ENCODE data around the gene EFCAB6.

Gene EFCAB6

GRCh38 chr22:43528601-43529360 lies 283.3 kb downstream of the EFCAB6 start:
- DNase-seq (ENCODE audit: low spot score): no peak

- no peak for DNase-seq (ENCODE audit: low spot score)
These were observed 285.2 kb downstream of the EFCAB6 start for GRCh38 chr22:43526946-43527345.

- no peak for DNase-seq (ENCODE audit: low spot score)
These were observed 285.9 kb downstream of the EFCAB6 start for GRCh38 chr22:43526117-43526655.

DNA sequence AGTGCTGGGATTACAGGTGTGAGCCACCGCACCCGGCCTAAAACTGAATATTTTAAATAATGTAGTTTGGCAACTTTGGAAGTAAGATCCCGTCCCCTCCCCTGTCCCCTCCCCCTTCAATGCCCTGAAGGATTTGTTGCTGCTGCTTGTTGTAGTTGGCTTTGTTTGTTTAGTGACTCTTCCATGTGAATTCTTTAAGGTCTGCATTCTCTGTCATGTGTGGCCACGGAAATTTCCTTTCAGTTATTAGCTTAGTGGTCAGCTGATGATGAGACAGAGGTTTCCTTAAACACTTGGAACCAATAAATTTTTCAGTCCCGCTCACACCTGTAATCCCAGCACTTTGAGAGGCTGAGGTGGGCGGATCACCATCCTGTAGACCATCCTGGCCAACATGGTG lies 290.4 kb downstream of the EFCAB6 start:
- no peak for DNase-seq (ENCODE audit: low spot score)

GRCh38 chr22:43520632-43521039 lies 291.5 kb downstream of the EFCAB6 start:
- DNase-seq (ENCODE audit: low spot score): no peak

DNA sequence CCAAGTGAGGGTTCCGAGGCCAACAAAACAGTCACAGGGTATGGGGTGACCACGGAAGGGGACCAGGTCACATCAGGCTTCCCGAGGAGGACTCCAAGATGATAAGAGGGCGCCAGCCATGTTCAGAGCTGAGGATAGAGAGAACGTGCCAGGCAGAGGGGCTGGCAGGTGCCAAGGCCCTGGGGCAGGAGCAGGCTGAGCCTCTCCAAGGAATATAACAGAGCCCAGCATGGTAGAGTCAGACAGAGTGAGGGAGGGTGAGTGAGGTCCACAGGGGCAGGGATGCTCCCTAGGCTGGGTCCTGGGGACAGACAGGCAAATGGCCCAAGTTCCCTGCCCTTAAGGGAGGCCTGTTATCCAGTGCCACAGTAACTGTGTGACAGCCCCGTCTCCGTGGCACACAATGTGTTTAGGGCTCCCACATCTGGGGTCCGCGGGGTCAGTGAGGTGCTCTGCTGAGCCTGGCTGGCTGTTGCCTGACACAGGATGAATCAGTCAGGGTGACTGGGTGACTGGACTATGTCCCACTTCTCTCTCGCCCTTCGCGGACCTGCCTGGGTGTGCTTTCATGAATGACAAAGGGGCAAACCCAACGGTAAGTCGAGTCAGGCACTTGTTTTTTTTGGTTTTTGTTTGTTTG lies 295.0 kb downstream of the EFCAB6 start:
- DNase-seq (ENCODE audit: low spot score): no peak

DNA sequence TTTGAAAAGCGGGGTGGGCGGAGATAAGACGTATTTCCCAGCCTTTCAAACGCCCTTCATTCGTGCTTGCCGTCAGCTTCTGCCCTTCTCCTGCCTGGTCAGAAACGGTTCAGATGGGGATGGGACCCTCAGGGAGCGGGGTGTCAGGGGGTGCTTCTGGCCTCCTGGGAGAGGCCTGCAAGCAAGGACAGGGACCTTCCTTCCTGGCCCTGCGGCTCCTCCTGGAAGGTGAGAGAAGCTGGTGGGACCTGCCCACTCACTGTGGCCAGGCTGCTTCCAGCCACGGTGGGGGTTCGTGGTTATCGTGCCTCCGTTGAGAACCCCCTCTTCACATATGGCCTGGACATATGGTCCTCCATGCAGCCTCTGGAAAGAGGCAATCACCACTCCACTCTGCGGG lies 295.7 kb downstream of the EFCAB6 start:
- DNase-seq (ENCODE audit: low spot score): no peak

DNA sequence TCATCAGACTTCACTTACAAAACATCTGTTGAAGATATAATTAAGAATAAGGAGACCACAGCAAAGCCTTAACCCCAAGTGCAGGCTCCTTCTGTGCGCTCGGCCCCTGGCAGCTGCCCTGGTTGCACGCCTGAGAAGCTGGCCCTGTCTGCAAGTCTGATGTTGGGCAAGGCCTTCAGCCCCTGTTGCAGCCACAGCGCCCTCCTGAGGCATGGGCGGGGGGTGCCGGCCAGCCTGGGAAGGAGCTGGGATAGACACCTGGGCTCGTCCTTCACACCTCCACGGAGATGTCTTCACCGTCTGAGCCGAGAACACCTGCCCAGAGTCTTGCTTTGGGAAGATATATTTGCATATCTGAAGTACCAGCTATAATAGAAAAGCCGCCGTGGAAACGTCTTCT lies 296.2 kb downstream of the EFCAB6 start:
- DNase-seq (ENCODE audit: low spot score): no peak

DNA sequence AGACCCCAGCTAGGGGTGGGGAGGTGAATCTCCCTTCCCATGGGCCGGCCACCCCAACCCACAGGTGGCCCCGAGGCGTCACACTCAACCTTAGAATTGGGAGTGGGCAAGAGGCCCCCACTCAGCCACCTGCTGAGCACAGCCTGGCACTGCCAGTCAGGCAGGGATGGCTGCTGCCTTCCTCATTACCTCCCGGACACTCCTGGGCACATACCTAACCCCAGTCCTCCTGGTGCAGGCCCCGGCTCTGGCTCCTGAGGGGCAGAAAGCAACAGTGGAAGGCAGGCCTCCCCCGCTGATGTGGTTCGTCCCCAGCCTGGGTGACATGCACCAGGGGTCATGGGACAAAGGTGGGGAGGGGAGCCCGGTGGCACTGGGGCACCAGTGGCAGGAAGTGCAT lies 296.7 kb downstream of the EFCAB6 start:
- DNase-seq (ENCODE audit: low spot score): no peak

- no peak for DNase-seq (ENCODE audit: low spot score)
These were observed 297.5 kb downstream of the EFCAB6 start for GRCh38 chr22:43514476-43515157.

- DNase-seq (ENCODE audit: low spot score): no peak
These were observed 299.8 kb downstream of the EFCAB6 start for GRCh38 chr22:43512279-43512678.

DNA sequence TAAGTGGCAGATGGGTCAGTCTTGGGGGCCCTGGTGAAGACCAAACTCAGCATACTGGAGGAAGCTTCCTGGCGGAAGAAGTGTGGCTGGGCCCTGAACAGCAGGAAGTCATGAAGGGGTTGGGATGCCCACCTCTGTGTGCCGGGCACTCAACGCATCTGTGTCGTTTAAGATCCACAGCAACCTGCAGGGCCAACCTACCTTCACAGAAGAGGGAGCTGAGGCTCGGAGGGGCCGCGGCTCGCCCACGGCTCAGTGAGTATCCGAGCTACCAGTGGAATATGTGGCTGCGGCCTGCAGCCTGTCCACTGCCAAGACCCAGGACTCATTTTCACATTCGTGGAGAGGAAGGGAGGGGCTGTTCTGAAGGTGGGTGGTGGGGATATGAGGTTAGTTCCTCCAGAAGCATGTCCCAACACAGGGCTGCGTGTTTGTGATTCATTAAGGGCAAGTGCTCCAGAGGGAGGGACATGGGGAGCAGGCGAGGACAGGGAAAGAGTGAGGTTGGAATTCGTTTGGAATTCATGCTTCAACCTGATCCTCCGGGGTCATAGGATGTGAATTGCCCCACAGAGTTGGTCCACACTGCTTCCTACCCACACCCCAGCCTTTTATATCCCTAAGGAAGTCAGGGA lies 300.7 kb downstream of the EFCAB6 start:
- DNase-seq (ENCODE audit: low spot score): no peak

- no peak for DNase-seq (ENCODE audit: low spot score)
These were observed 301.6 kb downstream of the EFCAB6 start for GRCh38 chr22:43510281-43511070.

DNA sequence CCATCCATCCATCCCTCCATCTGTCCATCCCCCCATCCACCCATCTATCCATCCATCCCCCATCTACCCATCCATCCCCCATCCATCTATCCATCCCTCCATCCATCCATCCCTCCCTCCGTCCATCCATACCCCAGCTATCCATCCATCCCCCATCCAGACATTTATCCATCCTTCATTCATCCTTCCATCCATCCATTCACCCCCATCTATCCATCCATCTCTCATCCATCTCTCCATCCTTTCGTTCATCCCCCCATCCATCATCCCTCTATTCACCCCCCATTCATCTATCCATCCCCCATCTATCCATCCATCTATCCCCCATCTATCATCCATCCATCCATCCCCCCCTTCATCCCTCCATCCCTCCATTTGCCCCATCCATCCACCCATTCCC lies 302.8 kb downstream of the EFCAB6 start:
- DNase-seq (ENCODE audit: low spot score): no peak

- DNase-seq (ENCODE audit: low spot score): no peak
These were observed 303.6 kb downstream of the EFCAB6 start for GRCh38 chr22:43508489-43508888.

DNA sequence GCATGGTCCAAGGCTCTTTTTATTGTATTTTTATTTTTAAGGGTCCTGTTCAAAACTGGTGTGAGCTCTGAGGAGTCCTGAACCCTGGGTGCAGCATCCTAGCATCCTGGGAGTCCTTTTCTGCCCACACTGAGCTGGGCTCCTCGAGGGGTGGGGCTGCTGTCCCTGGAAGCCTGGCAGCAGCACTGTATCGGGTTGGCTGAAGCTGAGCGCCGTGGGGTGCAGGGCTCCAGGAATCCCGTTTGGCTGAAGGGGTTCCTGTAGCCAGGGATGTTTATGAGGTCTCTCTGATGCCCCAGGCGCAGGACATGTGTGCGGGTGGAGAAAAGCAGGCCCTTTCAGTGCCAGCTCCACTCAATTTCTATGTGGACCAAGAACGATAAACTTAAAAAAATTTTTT lies 304.9 kb downstream of the EFCAB6 start:
- DNase-seq (ENCODE audit: low spot score): no peak

GRCh38 chr22:43506487-43506886 lies 305.6 kb downstream of the EFCAB6 start:
- DNase-seq (ENCODE audit: low spot score): no peak

- no peak for DNase-seq (ENCODE audit: low spot score)
These were observed 306.2 kb downstream of the EFCAB6 start for GRCh38 chr22:43505896-43506295.

GRCh38 chr22:43505423-43505822 lies 306.7 kb downstream of the EFCAB6 start:
- DNase-seq (ENCODE audit: low spot score): no peak

DNA sequence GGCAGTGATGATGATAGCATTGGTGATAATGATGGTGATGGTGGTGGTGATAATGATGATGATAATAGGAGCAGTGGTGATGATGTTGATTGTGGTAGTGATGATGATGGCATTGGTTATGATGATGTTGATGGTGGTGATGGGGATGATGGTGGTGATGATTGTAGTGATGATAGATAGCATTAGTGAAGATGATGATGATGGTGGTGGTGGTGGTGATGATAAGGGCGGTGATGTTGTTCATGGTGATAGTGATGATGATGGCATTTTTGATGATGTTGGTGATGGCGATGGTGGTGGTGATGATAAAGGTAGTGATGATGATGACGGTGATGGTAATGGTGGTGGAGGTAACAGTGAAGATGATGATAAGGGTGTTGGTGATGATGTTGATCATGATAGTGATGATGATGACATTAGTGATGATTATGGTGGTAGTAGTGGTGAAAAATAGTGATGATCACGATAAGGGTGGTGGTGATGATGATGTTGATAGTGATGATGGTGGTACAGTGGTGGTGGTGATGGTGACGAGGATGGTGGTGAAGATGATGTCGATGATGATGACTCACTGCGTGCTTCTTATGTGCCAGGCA lies 307.3 kb downstream of the EFCAB6 start:
- DNase-seq (ENCODE audit: low spot score): no peak

DNA sequence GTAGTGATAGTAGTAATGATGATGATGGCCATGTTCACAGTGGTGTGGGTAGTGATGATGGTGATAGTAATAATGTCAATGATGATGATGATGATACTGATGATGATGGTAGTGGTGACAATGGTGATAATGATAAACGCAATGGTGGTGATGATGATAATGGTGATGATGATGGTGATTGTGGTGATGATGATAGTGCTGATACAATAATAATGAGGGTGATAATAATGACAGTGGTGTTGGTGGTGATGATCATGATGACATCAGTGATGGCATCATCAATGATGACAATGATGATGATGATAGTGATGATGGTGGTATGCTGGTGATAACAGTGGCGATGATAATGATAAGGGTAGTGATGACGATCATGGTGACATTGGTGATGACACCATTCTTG lies 308.0 kb downstream of the EFCAB6 start:
- no peak for DNase-seq (ENCODE audit: low spot score)
